22Rv1 (cell line): Measurements from ENCODE around the gene METTL15.

Source experiments
- CTCF ChIP-seq: fragments of 450-650 bp; IDR thresholded peaks from 2 replicates; pipeline ENCODE4 v1.5.1; 2017; ENCODE audit warnings: mild to moderate bottlenecking
- ZFX ChIP-seq: fragments of 450-650 bp; IDR thresholded peaks from 2 replicates; pipeline ENCODE4 v1.6.1; 2017; ENCODE audit warnings: antibody characterized with exemption, borderline replicate concordance

GRCh38 chr11:28284196-28284595, 176.0 kb downstream of the METTL15 start:
- TF ChIP-seq CTCF (no peak), ZFX (no peak)
